Neural cell (in vitro differentiated cells): ENCODE measurements around the gene CLIC6. TPM values are rescaled to one million over a fixed set of nuclear protein-coding genes. Genes with fewer than 3 reads are reported as not detected.

ENCODE experiments used
- H2AFZ ChIP-seq: fragments of 200-600, 300-800 bp; sonication (generic), shearing (Covaris generic); 2 replicates; pipeline ENCODE4 v1.6.0; 2014; ENCODE audit warnings: low read depth, mild to moderate bottlenecking, antibody characterized with exemption, low read length, moderate library complexity
- H3F3A ChIP-seq: fragments of 200-600 bp; shearing (Covaris generic); 2 replicates; pipeline ENCODE4 v1.6.1; 2016; ENCODE audit warnings: mild to moderate bottlenecking, moderate library complexity, mixed read lengths, antibody characterized with exemption, low read length; ENCODE audit not compliant: insufficient read depth, poor library complexity, severe bottlenecking
- H3K27ac ChIP-seq: fragments of 200-600, 300-800 bp; sonication (generic), shearing (Covaris generic); 2 replicates; pipeline ENCODE4 v1.5.1; 2014; ENCODE audit warnings: mild to moderate bottlenecking, low read length, moderate library complexity
- H3K27me3 ChIP-seq: fragments of 300-800, 200-600 bp; sonication (generic), shearing (Covaris generic); 2 replicates; pipeline ENCODE4 v1.6.0; 2014; ENCODE audit warnings: mild to moderate bottlenecking, low read depth, low read length, moderate library complexity; ENCODE audit not compliant: insufficient read depth
- H3K36me3 ChIP-seq: fragments of 300-800, 200-600 bp; sonication (generic), shearing (Covaris generic); 2 replicates; pipeline ENCODE4 v1.5.1; 2014; ENCODE audit warnings: mild to moderate bottlenecking, antibody characterized with exemption, low read length, moderate library complexity; ENCODE audit not compliant: insufficient read depth
- H3K4me2 ChIP-seq: fragments of 300-800, 200-600 bp; sonication (generic), shearing (Covaris generic); 2 replicates; pipeline ENCODE4 v1.6.0; 2014; ENCODE audit warnings: mild to moderate bottlenecking, low read length
- H3K4me3 ChIP-seq: fragments of 300-800, 200-600 bp; sonication (generic), shearing (Covaris generic); 2 replicates; pipeline ENCODE4 v1.5.1; 2014; ENCODE audit warnings: mild to moderate bottlenecking, low read length, moderate library complexity
- H3K79me2 ChIP-seq: fragments of 200-600 bp; shearing (Covaris generic); replicated peaks from 2 replicates; pipeline ENCODE4 v1.6.0; 2014; ENCODE audit warnings: mild to moderate bottlenecking, low read length, moderate library complexity; ENCODE audit not compliant: insufficient read depth
- H3K9ac ChIP-seq: fragments of 300-800, 200-600 bp; sonication (generic), shearing (Covaris generic); 2 replicates; pipeline ENCODE4 v1.6.1; 2016; ENCODE audit warnings: mild to moderate bottlenecking, low read length, mixed read lengths
- H3K9me2 ChIP-seq: fragments of 200-600 bp; shearing (Covaris generic); 2 replicates; pipeline ENCODE4 v1.6.1; 2016; ENCODE audit warnings: mild to moderate bottlenecking, low read length, mixed read lengths; ENCODE audit not compliant: insufficient read depth
- H3K9me3 ChIP-seq: fragments of 200-600, 300-800 bp; sonication (generic), shearing (Covaris generic); 2 replicates; pipeline ENCODE4 v1.6.1; 2016; ENCODE audit warnings: mild to moderate bottlenecking, mixed run types, low read length, moderate library complexity, mixed read lengths
- H4K20me1 ChIP-seq: fragments of 200-600 bp; shearing (Covaris generic); 2 replicates; pipeline ENCODE4 v1.6.1; 2016; ENCODE audit warnings: mild to moderate bottlenecking, mixed run types; ENCODE audit not compliant: insufficient read depth
- CTCF ChIP-seq: fragments of 450-650 bp; IDR thresholded peaks from 2 replicates; pipeline ENCODE4 v1.5.1; 2014; ENCODE audit warnings: antibody characterized with exemption, mild to moderate bottlenecking, moderate library complexity; ENCODE audit not compliant: poor library complexity, severe bottlenecking
- EP300 ChIP-seq: fragments of 450-650 bp; conservative IDR thresholded peaks from 2 replicates; pipeline ENCODE4 v1.6.1; 2014; ENCODE audit warnings: antibody characterized with exemption, mild to moderate bottlenecking, moderate library complexity; ENCODE audit not compliant: poor library complexity, severe bottlenecking
- EZH2 ChIP-seq: fragments of 200-600, 300-800 bp; shearing (Covaris generic), sonication (generic); IDR thresholded peaks from 2 replicates; pipeline ENCODE4 v1.6.1; 2014; ENCODE audit warnings: antibody characterized with exemption, low read length, borderline replicate concordance, mild to moderate bottlenecking; ENCODE audit not compliant: insufficient read depth, poor library complexity, severe bottlenecking
- MXI1 ChIP-seq: fragments of 450-650 bp; conservative IDR thresholded peaks from 2 replicates; pipeline ENCODE4 v1.6.1; 2014; ENCODE audit warnings: antibody characterized with exemption, mild to moderate bottlenecking; ENCODE audit not compliant: poor library complexity, severe bottlenecking
- POLR2AphosphoS5 ChIP-seq: IDR thresholded peaks from 2 replicates; pipeline ENCODE4 v1.6.1; 2012
- RAD21 ChIP-seq: fragments of 450-650 bp; conservative IDR thresholded peaks from 2 replicates; pipeline ENCODE4 v1.6.1; 2014; ENCODE audit warnings: antibody characterized with exemption, mild to moderate bottlenecking, moderate library complexity
- REST ChIP-seq: IDR thresholded peaks from 2 replicates; pipeline ENCODE4 v1.6.1; 2012; ENCODE audit warnings: borderline replicate concordance
- SMC3 ChIP-seq: fragments of 450-650 bp; conservative IDR thresholded peaks from 2 replicates; pipeline ENCODE4 v1.6.1; 2014; ENCODE audit warnings: antibody characterized with exemption, mild to moderate bottlenecking, moderate library complexity; ENCODE audit not compliant: poor library complexity
- TAF1 ChIP-seq: IDR thresholded peaks from 2 replicates; pipeline ENCODE4 v1.6.1; 2012; ENCODE audit warnings: low read depth
- polyA plus RNA-seq: library from polyadenylated mRNA; depleted of rRNA; stranded (reverse); fragments of >200 nt; gene quantifications from 2 replicates; pipeline ENCODE4 v1.2.3, GENCODE V29; 2014

The CLIC6 gene
- polyA plus RNA-seq, 1 donor from 2014 or later, result 0.32 TPM

- no peak overlapping the region for H3K9ac ChIP-seq
- H4K20me1 ChIP-seq, result no peaks in the 10 kb centered on the region
- H3K27ac ChIP-seq, result no peak overlapping the region
- no peaks in the 10 kb centered on the region for H3K36me3 ChIP-seq
- H3K27me3 ChIP-seq, result no peaks in the 10 kb centered on the region
- H3K9me3 ChIP-seq, result no peaks in the 10 kb centered on the region
- TF ChIP-seq POLR2AphosphoS5 (no peak), RAD21 (no peak), EZH2 (no peak), TAF1 (no peak), REST (no peak), MXI1 (no peak), SMC3 (no peak), EP300 (no peak), CTCF (no peak)
- H3K9me2 ChIP-seq, result no peaks in the 10 kb centered on the region
- no peak overlapping the region for H3K4me3 ChIP-seq
- no peak overlapping the region for H2AFZ ChIP-seq
- H3K4me2 ChIP-seq, result no peak overlapping the region
- H3F3A ChIP-seq, result no peaks in the 10 kb centered on the region
- no peaks in the 10 kb centered on the region for H3K79me2 ChIP-seq
Measured at GRCh38 chr21:34766862-34767261, 98.1 kb downstream of the CLIC6 start.

Other genes starting within 250 kb of the CLIC6 start
- not detected in 2 replicates for gene SMIM34, start 245.0 kb upstream of the CLIC6 start, polyA plus RNA-seq
- 0.12 TPM in 1 of 2 replicates, not detected in the other for gene KCNE1, start 156.8 kb upstream of the CLIC6 start, polyA plus RNA-seq
- 43.3 and 46.0 TPM in 2 replicates for gene RCAN1, start 53.9 kb upstream of the CLIC6 start, polyA plus RNA-seq